GM19467 (cell line): ENCODE results near the gene KRTAP10-7.
"Not testable (repeated sequence)": the region's sequence is repeated elsewhere in the genome, so short reads cannot be mapped to it uniquely, and the experiment has no call there.

Experiments
- ATAC-seq: cut with Tn5 transposase; IDR thresholded peaks from one replicate; pipeline ENCODE4 v1.9.1; 2021; ENCODE audit warnings: mild to moderate bottlenecking, moderate library complexity; ENCODE audit not compliant: unreplicated experiment

KRTAP10-7 gene

GRCh38 chr21:44571296-44571695 is 29.1 kb upstream of the KRTAP10-7 start:
- ATAC-seq: no peak

- no peak for ATAC-seq
These were observed 28.3 kb upstream of the KRTAP10-7 start for GRCh38 chr21:44571844-44572782.

GRCh38 chr21:44572959-44573583 is 27.3 kb upstream of the KRTAP10-7 start:
- ATAC-seq: no peak

- ATAC-seq: not testable (repeated sequence)
These were observed 26.6 kb upstream of the KRTAP10-7 start, which contains the start of gene KRTAP10-4 for GRCh38 chr21:44573630-44574456. Gene KRTAP10-4, plus strand, starts transcription at chr21:44573729. Its CDS starts 30 bp downstream, at chr21:44573759.

- no peak for ATAC-seq
These were observed 25.7 kb upstream of the KRTAP10-7 start for GRCh38 chr21:44574457-44575306.

- no peak for ATAC-seq
These were observed 24.9 kb upstream of the KRTAP10-7 start for GRCh38 chr21:44575307-44576024.

- ATAC-seq: no peak
These were observed 24.4 kb upstream of the KRTAP10-7 start for GRCh38 chr21:44576025-44576420.

GRCh38 chr21:44578371-44579055 is 21.9 kb upstream of the KRTAP10-7 start:
- no peak for ATAC-seq

GRCh38 chr21:44579056-44579832 is 21.2 kb upstream of the KRTAP10-7 start:
- no peak for ATAC-seq

GRCh38 chr21:44579833-44580144 is 20.6 kb upstream of the KRTAP10-7 start:
- ATAC-seq: no peak

GRCh38 chr21:44580231-44580821 is 20.1 kb upstream of the KRTAP10-7 start, which contains the start of gene KRTAP10-5:
Gene KRTAP10-5, minus strand, starts transcription at chr21:44580604. Its CDS starts 26 bp downstream, at chr21:44580578.
- not testable (repeated sequence) for ATAC-seq

GRCh38 chr21:44581158-44581557 is 19.2 kb upstream of the KRTAP10-7 start:
- no peak for ATAC-seq

- ATAC-seq: no peak
These were observed 18.3 kb upstream of the KRTAP10-7 start for GRCh38 chr21:44582055-44582454.

GRCh38 chr21:44583089-44583799 is 17.2 kb upstream of the KRTAP10-7 start:
- no peak for ATAC-seq

GRCh38 chr21:44583800-44584147 is 16.6 kb upstream of the KRTAP10-7 start:
- ATAC-seq: no peak

- ATAC-seq: no peak
These were observed 14.5 kb upstream of the KRTAP10-7 start for GRCh38 chr21:44585892-44586291.

GRCh38 chr21:44589094-44589493 is 11.3 kb upstream of the KRTAP10-7 start:
- ATAC-seq: no peak
